Mesothelial cell of epicardium (in vitro differentiated cells): ENCODE measurements around the gene IRF8. TPM values are rescaled to one million over a fixed set of nuclear protein-coding genes. Genes with fewer than 3 reads are reported as not detected.

Source experiments
- DNase-seq, 2 experiments: peaks; one replicate each; pipeline ENCODE4 v3.0.0; 2021; ENCODE audit warnings: low spot score in 2 of 2; ENCODE audit not compliant: unreplicated experiment in 2 of 2
- H3K27ac Mint-ChIP-seq: 2 replicates; pipeline ENCODE4 v1.8.0; 2021; ENCODE audit warnings: mixed read lengths
- H3K27me3 Mint-ChIP-seq: 2 replicates; pipeline ENCODE4 v1.8.0; 2021; ENCODE audit warnings: low read depth, mixed read lengths
- H3K36me3 Mint-ChIP-seq: 2 replicates; pipeline ENCODE4 v1.8.0; 2021; ENCODE audit warnings: mixed read lengths
- H3K4me1 Mint-ChIP-seq: 2 replicates; pipeline ENCODE4 v1.8.0; 2021; ENCODE audit warnings: mixed read lengths
- H3K4me3 Mint-ChIP-seq: 2 replicates; pipeline ENCODE4 v1.8.0; 2021; ENCODE audit warnings: mild to moderate bottlenecking, moderate library complexity, mixed read lengths
- H3K9me3 Mint-ChIP-seq: 2 replicates; pipeline ENCODE4 v1.8.0; 2021; ENCODE audit warnings: mixed read lengths
- total RNA-seq: library from RNA; stranded (reverse); gene quantifications from 3 replicates; pipeline ENCODE4 v1.2.1, GENCODE V29; 2021
- TF ChIP-seq, protein P1 (sequence below): fragments of 200-600 bp; sonication (generic); IDR thresholded peaks from one replicate; pipeline ENCODE4 v1.5.0; 2021; ENCODE audit warnings: antibody characterized with exemption; ENCODE audit not compliant: unreplicated experiment

The IRF8 gene
- total RNA-seq, 1 donor from 2014 or later = 5.8 TPM

- H3K36me3 Mint-ChIP-seq = no peaks in the 10 kb centered on the region
- no peak overlapping the region for H3K4me3 Mint-ChIP-seq
- peaks cover 14% of the 10 kb centered on the region for H3K27me3 Mint-ChIP-seq
- H3K27ac Mint-ChIP-seq = no peak overlapping the region
- TF ChIP-seq, protein P1, sequence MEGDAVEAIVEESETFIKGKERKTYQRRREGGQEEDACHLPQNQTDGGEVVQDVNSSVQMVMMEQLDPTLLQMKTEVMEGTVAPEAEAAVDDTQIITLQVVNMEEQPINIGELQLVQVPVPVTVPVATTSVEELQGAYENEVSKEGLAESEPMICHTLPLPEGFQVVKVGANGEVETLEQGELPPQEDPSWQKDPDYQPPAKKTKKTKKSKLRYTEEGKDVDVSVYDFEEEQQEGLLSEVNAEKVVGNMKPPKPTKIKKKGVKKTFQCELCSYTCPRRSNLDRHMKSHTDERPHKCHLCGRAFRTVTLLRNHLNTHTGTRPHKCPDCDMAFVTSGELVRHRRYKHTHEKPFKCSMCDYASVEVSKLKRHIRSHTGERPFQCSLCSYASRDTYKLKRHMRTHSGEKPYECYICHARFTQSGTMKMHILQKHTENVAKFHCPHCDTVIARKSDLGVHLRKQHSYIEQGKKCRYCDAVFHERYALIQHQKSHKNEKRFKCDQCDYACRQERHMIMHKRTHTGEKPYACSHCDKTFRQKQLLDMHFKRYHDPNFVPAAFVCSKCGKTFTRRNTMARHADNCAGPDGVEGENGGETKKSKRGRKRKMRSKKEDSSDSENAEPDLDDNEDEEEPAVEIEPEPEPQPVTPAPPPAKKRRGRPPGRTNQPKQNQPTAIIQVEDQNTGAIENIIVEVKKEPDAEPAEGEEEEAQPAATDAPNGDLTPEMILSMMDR = no peak
- H3K4me1 Mint-ChIP-seq = no peaks in the 10 kb centered on the region
- H3K9me3 Mint-ChIP-seq = peaks cover under 1% of the 10 kb centered on the region
- peak in 1 of 2 experiments; percentile 26 for DNase-seq
These were observed 39.8 kb upstream of the IRF8 start for GRCh38 chr16:85858984-85859817.

DNA sequence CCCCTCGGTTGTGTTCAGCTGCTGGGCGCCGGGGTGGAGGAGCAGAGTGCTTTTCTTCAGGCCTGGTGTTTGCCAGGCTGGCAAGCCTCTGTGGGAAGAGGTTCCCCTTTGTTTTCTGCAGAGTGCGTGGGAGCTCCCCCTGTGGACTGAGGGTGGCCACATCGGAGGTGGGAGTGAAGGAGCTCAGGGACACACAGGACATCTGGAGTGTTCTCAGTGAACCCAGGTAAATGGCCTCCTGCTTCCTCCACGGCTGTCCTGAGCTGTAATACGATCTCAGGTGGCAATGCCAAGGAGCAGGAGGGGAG lies 39.2 kb upstream of the IRF8 start:
- TF ChIP-seq, protein P1 = no peak
- no peaks in the 10 kb centered on the region for H3K36me3 Mint-ChIP-seq
- H3K27ac Mint-ChIP-seq = no peak overlapping the region
- no peak overlapping the region for H3K4me3 Mint-ChIP-seq
- H3K9me3 Mint-ChIP-seq = peaks cover 4% of the 10 kb centered on the region
- peaks cover 14% of the 10 kb centered on the region for H3K27me3 Mint-ChIP-seq
- no peaks in the 10 kb centered on the region for H3K4me1 Mint-ChIP-seq
- peak in 1 of 2 experiments; percentile 25 for DNase-seq

GRCh38 chr16:85860413-85861094 lies 38.4 kb upstream of the IRF8 start:
- peaks cover 14% of the 10 kb centered on the region for H3K27me3 Mint-ChIP-seq
- DNase-seq = peak in 1 of 2 experiments; percentile 35
- H3K9me3 Mint-ChIP-seq = peaks cover 8% of the 10 kb centered on the region
- TF ChIP-seq, protein P1 = no peak
- no peak overlapping the region for H3K4me3 Mint-ChIP-seq
- no peak overlapping the region for H3K27ac Mint-ChIP-seq
- H3K36me3 Mint-ChIP-seq = no peaks in the 10 kb centered on the region
- H3K4me1 Mint-ChIP-seq = no peaks in the 10 kb centered on the region

GRCh38 chr16:85861095-85861825 lies 37.7 kb upstream of the IRF8 start:
- TF ChIP-seq, protein P1 = no peak
- no peak overlapping the region for H3K27ac Mint-ChIP-seq
- DNase-seq = no peak
- peaks cover 14% of the 10 kb centered on the region for H3K27me3 Mint-ChIP-seq
- H3K36me3 Mint-ChIP-seq = no peaks in the 10 kb centered on the region
- H3K4me1 Mint-ChIP-seq = no peaks in the 10 kb centered on the region
- H3K4me3 Mint-ChIP-seq = no peak overlapping the region
- H3K9me3 Mint-ChIP-seq = peaks cover 8% of the 10 kb centered on the region

- H3K36me3 Mint-ChIP-seq = no peaks in the 10 kb centered on the region
- no peak overlapping the region for H3K4me3 Mint-ChIP-seq
- no peak for DNase-seq
- peaks cover 9% of the 10 kb centered on the region for H3K9me3 Mint-ChIP-seq
- TF ChIP-seq, protein P1 = no peak
- H3K27ac Mint-ChIP-seq = no peak overlapping the region
- H3K4me1 Mint-ChIP-seq = no peaks in the 10 kb centered on the region
- peaks cover 9% of the 10 kb centered on the region for H3K27me3 Mint-ChIP-seq
These were observed 36.2 kb upstream of the IRF8 start for GRCh38 chr16:85862476-85863383.
